ENCODE results near the gene MACF1.
"Not testable (repeated sequence)": the region's sequence is repeated elsewhere in the genome, so short reads cannot be mapped to it uniquely, and the experiment has no call there.

Gene MACF1

GRCh38 chr1:39474810-39475209, 270.3 kb downstream of the MACF1 start:
- DNase-seq: no peak

- not testable (repeated sequence) for DNase-seq
These were observed 271.1 kb downstream of the MACF1 start for GRCh38 chr1:39475551-39475950.

DNA sequence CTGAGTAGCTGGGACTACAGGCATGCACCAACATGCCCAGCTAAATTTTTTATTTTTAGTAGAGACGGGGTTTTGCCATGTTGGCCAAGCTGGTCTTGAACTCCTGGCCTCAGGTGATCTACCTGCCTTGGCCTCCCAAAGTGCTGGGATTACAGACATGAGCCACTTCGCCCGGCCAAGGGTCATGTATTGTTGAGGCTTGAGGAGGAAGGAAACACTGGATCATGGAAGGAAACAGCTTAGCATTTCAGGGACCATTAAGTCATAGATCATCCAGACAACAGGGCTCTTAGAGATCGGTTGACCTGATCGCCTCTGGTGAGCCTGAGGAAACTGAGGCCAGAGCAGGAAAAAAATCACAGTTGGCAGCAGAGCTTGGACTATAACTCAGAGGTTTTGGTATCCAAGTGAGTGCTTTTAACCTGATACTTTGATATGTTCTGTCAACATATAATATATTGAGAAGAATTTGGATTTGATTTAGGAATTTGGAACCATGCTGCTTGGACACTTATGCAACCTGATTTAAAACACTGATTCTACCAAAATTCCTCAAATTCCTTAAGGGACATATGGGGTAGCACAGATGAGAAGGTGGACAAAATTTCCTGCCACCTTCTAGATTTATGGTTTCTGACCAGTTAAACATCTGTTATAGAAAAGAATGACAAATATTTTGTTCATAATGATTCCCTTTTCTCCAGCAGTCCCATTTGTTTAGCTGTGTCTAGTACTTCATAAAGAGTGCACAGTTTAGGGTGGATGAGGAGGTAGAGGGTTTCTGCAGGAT, 273.8 kb downstream of the MACF1 start:
- no peak for DNase-seq

- no peak for DNase-seq
These were observed 276.8 kb downstream of the MACF1 start for GRCh38 chr1:39481289-39481688.

- DNase-seq: no peak
These were observed 278.8 kb downstream of the MACF1 start for GRCh38 chr1:39483276-39483675.

DNA sequence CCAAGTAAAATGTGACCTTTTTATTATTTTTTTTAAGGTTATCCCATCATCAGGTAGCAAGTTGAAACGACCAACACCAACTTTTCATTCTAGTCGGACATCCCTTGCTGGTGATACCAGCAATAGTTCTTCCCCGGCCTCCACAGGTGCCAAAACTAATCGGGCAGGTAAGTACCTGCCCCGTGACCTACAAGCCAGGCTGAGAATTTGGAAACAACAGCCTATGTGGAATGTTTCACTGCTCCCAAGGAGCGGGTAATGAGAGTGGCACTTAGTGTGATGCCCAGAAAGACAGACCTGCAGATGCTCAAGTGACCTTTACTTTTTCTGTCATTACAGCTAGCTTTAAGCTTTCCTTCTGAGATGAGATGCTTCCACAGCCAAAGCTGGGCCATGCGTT, 280.1 kb downstream of the MACF1 start:
- no peak for DNase-seq

DNA sequence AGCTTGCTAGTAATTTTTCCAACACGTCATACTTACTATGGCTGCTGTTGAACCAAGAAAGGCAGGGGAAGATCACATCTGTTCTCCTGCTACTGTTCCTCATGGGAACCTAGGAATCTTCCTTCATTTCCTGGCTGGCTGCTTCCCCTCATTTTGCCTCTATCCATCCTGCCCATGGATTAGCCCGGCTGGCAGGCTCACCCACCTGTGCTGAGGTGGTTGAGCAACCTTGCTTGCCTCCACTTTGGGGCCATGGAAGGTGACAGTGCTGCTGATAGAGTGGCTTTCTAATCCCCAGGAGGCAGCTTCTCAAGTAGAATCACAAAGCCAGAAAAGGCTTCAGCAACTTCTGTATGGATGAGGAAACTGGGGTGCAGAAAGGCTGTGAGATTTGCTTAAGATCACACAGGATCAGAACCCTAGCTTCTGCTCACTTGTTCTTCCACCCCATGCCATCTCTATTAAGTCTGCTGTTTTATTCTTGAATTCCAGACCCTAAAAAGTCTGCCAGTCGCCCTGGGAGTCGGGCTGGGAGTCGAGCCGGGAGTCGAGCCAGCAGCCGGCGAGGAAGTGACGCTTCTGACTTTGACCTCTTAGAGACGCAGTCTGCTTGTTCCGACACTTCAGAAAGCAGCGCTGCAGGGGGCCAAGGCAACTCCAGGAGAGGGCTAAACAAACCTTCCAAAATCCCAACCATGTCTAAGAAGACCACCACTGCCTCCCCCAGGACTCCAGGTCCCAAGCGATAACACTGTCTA, 280.7 kb downstream of the MACF1 start:
- no peak for DNase-seq

DNA sequence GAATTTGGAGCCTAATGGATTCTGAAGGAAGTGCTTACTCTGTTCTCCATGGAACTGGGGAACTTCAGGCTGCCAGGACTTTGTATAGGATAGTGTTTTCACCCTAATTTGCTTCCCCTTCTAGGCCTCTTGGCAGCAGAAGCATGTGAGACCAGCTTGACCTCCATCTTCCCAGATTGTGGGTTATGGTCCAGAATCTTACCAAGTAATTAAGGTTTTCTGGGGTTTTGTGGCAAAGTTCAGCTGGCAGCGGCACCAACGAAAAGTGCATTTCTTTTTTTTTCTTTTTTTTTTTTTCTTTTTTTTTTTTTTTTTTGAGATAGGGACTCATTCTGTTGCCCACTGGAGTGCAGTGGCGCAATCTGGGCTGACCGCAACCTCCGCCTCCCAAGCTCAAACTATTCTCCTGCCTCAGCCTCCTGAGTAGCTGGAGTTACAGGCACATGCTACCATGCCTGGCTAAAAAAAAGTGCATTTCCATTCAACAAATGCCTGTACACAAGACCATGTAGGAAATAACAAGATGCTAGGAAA, 283.6 kb downstream of the MACF1 start:
- no peak for DNase-seq

- no peak for DNase-seq
These were observed 284.5 kb downstream of the MACF1 start for GRCh38 chr1:39488793-39489566.

GRCh38 chr1:39489567-39490239, 285.2 kb downstream of the MACF1 start:
- no peak for DNase-seq

GRCh38 chr1:39490596-39491145, 286.2 kb downstream of the MACF1 start:
- DNase-seq: no peak

DNA sequence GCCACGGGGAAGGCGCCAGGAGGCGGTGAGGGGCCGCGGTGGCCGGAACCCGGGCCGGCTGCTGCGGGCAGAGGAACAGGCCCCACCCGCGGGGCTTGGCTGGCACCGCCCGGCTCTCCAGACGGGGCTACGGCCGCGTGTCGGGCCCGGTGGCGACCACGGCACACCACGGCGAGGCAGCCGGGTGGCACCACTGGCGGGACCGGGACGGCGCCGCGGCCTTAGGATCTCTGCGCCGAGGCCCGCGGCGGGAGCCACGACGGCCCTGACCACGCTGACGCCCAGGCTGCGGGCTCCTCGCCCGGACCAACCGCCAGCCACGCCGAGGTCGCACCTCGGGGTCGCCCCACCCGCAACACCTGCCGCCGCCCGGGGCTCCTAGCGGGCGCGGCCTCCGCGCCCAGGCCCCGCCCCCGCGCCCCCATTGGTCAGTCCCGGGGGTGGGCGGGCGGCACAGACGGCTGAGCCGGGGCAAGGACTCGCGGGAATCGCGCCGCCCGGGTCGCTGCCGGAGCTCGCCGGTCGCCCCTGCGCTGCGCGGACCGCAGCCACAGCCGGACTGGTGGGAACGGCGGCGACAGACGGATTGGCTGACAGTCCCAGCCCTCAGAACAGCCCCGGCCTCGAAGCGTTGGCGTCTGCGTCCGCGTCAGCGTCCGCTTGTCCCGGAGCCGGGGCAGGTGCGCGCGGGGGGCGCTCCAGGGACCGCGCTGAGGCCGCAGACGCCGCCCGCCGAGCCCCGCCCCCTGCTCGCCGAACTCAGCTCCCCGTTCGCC, 286.8 kb downstream of the MACF1 start, which contains the start of gene BMP8A:
TSS of gene BMP8A (plus strand) at position 491 of the 776 bp plus-strand sequence. CDS start 356 bp downstream, outside the sequence.
- peak; percentile 68 for DNase-seq

- not testable (repeated sequence) for DNase-seq
These were observed 287.9 kb downstream of the MACF1 start for GRCh38 chr1:39492118-39493042.

- not testable (repeated sequence) for DNase-seq
These were observed 288.7 kb downstream of the MACF1 start for GRCh38 chr1:39493043-39493810.

DNA sequence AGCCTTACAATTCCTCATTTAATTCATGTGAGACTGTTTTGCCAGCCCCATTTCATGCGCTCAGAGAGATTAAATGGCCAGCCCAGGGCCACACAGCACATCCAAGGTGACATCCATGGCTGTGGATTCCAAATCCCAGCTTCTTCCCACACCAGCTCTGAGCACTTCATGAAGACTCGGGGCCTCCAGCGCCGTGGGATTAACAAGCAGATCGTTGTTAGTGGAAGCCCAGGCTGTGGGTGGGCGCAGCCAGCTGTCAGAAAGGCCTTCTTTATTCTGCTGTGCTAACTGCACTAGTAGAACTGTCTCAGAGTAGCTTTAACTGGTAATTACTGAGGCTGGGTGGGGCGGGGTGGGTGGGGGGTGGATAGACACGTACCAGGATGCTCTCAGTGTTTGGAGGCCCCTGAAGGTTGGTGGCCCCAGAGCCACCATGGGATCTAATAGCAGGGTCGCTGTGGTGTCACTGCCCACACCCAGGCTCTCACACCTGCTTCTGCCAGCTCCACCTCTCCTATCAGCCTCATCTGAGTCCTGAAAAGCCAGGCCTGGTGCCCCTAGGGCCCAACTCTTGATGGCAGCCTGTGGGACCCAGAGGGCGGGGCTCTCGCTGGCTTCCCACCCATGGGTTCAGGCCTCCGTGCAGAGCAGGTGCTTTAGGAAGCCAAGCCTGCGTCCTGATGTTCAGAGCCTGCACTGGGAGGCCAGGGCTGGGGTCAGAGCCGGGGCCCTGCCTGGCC, 290.3 kb downstream of the MACF1 start:
- no peak for DNase-seq

GRCh38 chr1:39496520-39496919, 292.0 kb downstream of the MACF1 start:
- not testable (repeated sequence) for DNase-seq

GRCh38 chr1:39497585-39497984, 293.1 kb downstream of the MACF1 start:
- no peak for DNase-seq

- not testable (repeated sequence) for DNase-seq
These were observed 293.7 kb downstream of the MACF1 start for GRCh38 chr1:39498096-39498710.
